RWPE1 (cell line): ENCODE measurements around the gene GDF11.

Experiments used
- CTCF ChIA-PET: fragments of 350-600 bp; sonication (Branson Sonifier 250); formaldehyde crosslinking; extraction: SDS; loops from one replicate; lab custom pipeline; 2021; lab: Yijun Ruan, JAX
- POLR2A ChIA-PET: fragments of 400-600 bp; formaldehyde crosslinking; extraction: SDS; loops from one replicate; lab custom pipeline; 2020; ENCODE audit warnings: antibody characterized with exemption; ENCODE audit not compliant: low non-redundant PET; lab: Yijun Ruan, JAX
- DNase-seq: peaks from one replicate; pipeline ENCODE4 v3.0.0; 2012; ENCODE audit warnings: low spot score
- H3K27ac ChIP-seq: fragments of 450-650 bp; 2 replicates; pipeline ENCODE4 v1.5.1; 2017
- CTCF ChIP-seq: fragments of 450-650 bp; conservative IDR thresholded peaks from 2 replicates; pipeline ENCODE4 v1.5.1; 2017; ENCODE audit warnings: low read depth, mild to moderate bottlenecking

GDF11 gene

DNA sequence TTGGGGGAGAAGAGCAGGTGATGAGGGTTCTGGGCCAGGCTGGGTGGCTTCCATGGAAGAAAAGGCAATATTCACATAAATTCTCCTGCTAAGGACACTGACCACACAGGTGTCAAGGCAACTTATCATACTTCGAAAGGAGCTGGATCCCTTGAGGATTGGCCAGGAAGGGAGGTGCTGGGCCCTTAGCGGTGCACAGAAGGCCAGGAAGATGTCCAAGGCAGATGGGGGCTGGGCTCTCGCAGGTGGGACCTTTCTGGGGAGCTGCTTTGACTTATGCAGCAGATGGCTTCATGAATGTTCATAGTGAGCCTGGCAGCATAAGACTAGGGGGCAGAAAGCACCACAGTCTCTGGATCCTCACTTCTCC lies 18.0 kb upstream of the GDF11 start:
- H3K27ac ChIP-seq = peak overlapping the region; percentile 99
- DNase-seq = no peak
- POLR2A ChIA-PET = interaction anchor here (0.6 kb wide), 1 partner anchor 43 kb away, joined by 3 read pairs; no protein-coding TSS in a partner anchor
- 0 out of 2 replicates have a peak, but pooled peaks have one; percentile 4 for TF ChIP-seq CTCF
- CTCF ChIA-PET = interaction anchor here (0.6 to 1.3 kb wide), 3 partner anchors 13 to 420 kb away, joined by 3 to 11 read pairs (median 3); no protein-coding TSS in a partner anchor

DNA sequence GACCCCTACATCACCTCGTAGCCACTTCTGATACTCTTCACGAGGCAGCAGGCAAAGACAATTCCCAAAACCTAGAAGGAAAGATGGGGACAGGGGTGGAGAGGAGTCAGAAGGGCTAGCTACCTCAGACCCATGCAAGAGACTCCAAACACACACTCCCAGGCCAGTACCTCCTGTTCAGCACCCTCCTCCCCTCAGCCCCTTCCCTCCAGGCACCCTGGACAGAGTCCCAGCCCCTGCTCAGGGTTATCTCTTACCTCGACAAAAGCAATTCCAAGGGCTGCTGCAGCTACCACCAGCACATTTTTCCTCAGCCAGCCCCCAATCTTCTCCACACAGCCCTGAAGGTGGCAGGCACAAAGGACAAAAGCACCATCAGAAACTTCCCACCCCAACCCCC lies 17.4 kb upstream of the GDF11 start:
- no peak for TF ChIP-seq CTCF
- no peak for DNase-seq
- POLR2A ChIA-PET = no interaction called here
- H3K27ac ChIP-seq = peak overlapping the region; percentile 99
- CTCF ChIA-PET = interaction anchor here (1.3 kb wide), 1 partner anchor 12 kb away, joined by 11 read pairs; no protein-coding TSS in a partner anchor

GRCh38 chr12:55726971-55727370 lies 16.0 kb upstream of the GDF11 start:
- CTCF ChIA-PET = interaction anchor here (0.7 kb wide), 1 partner anchor 107 kb away, joined by 5 read pairs; no protein-coding TSS in a partner anchor
- DNase-seq = no peak
- H3K27ac ChIP-seq = peak overlapping the region; percentile 99
- POLR2A ChIA-PET = no interaction called here
- no peak for TF ChIP-seq CTCF

- DNase-seq = no peak
- no peak for TF ChIP-seq CTCF
- ChIA-PET CTCF (interaction anchor here (0.6 to 0.7 kb wide), 2 partner anchors 55 to 108 kb away, joined by 5 read pairs; no protein-coding TSS in a partner anchor), POLR2A (no interaction called here)
- peak overlapping the region; percentile 99 for H3K27ac ChIP-seq
These were observed 15.2 kb upstream of the GDF11 start for GRCh38 chr12:55727643-55728185.

GRCh38 chr12:55728186-55728938 lies 14.6 kb upstream of the GDF11 start:
- peak overlapping the region; percentile 99 for H3K27ac ChIP-seq
- ChIA-PET CTCF (interaction anchor here (0.6 kb wide), 1 partner anchor 55 kb away, joined by 5 read pairs; no protein-coding TSS in a partner anchor), POLR2A (no interaction called here)
- no peak for TF ChIP-seq CTCF
- peak; percentile 55 for DNase-seq

DNA sequence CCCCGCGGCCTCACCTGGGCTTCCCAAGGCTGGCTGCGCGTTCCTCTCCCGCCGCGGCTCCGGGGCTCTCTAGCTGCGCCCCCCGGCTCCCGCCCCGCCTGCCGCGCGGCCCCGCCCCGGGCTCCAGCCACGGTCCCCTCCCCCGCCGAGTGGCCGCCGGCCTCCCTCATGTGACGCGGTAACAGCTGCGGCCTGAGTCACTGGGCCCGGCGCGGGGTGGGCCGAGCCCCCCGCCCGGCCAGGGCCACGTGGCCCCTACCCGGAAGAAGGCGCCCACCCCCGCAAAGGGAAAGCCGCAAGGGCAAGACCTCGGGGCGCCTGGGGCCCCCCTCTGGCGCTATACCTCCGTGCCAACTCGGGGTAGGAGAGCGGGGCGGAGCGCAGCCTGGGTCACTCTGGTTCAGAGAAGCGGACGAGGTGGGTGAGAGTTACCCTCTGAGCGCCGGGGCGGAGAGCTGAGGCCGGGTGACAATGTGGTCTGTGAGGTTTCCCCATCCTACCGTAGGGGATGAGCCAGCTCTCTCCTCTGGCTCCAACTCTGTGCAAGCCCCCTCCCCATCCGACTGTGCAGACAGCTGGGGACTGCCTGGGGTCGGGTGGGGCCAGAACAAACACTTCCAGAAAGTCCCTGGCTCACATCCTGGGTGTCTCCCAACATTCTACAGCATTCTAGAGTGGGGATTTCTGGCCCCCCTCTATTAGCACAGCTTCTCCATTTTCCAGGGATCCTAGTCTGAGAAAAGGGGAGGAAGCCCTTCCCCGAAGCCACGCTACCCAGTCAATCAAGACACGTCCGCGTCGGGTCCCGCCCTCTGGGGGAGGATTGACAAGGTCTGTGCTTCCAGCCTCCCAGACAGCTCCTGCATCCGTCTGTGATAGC lies 13.7 kb upstream of the GDF11 start, which contains the start of gene CD63:
Gene CD63, minus strand, starts transcription at position 71 of the 880 bp plus-strand sequence. CDS start 668 bp downstream, outside the sequence.
- no peak for TF ChIP-seq CTCF
- H3K27ac ChIP-seq = peak within 1 kb of the TSS; percentile 99
- peak; percentile 96 for DNase-seq
- ChIA-PET POLR2A (interaction anchor here (0.5 kb wide), 2 partner anchors 318 to 332 kb away, joined by 3 read pairs; no protein-coding TSS in a partner anchor), CTCF (interaction anchor here (0.5 to 1.3 kb wide), 3 partner anchors 9 to 33 kb away, joined by 3 to 5 read pairs (median 4); partner anchors contain the start of gene RDH5)
